ENCODE results near the gene LHPP.

- TF ChIP-seq CTCF (IDR thresholded peaks at IDR 0.05 in 8 of 11, conservative IDR thresholded peaks at IDR 0.05 in 3 of 11) (no peak), POLR2A (IDR thresholded peaks at IDR 0.05) (no peak), POLR2AphosphoS5 (IDR thresholded peaks at IDR 0.05) (no peak)
Measured at GRCh38 chr10:124537891-124538290, 76.3 kb downstream of the LHPP start.

All from spleen (tissue), 7 donors.